Stimulated activated CD4-positive, alpha-beta T cell treated with anti-CD3 and anti-CD28 coated beads, Interleukin-15, amount 100 ng/mL, for 24 hours (primary cell): Measurements from ENCODE around the gene SELENOM.
"Not testable (repeated sequence)": the region's sequence is repeated elsewhere in the genome, so short reads cannot be mapped to it uniquely, and the experiment has no call there.

Experiments used
- DNase-seq: peaks from one replicate; pipeline ENCODE4 v3.0.0-alpha.2; 2020

Gene SELENOM

GRCh38 chr22:31103899-31104694, 3.3 kb downstream of the SELENOM start:
- no peak for DNase-seq

- no peak for DNase-seq
These were observed 4.3 kb downstream of the SELENOM start for GRCh38 chr22:31103111-31103510.

- DNase-seq, result peak; percentile 19
These were observed 4.8 kb downstream of the SELENOM start for GRCh38 chr22:31102441-31103081.

GRCh38 chr22:31100762-31101525, 6.4 kb downstream of the SELENOM start:
- no peak for DNase-seq

- no peak for DNase-seq
These were observed 7.3 kb downstream of the SELENOM start for GRCh38 chr22:31099841-31100761.

GRCh38 chr22:31099386-31099785, 8.0 kb downstream of the SELENOM start:
- no peak for DNase-seq

- no peak for DNase-seq
These were observed 8.7 kb downstream of the SELENOM start for GRCh38 chr22:31098632-31099110.

- no peak for DNase-seq
These were observed 9.3 kb downstream of the SELENOM start for GRCh38 chr22:31097941-31098631.

- not testable (repeated sequence) for DNase-seq
These were observed 9.8 kb downstream of the SELENOM start for GRCh38 chr22:31097539-31097938.

- no peak for DNase-seq
These were observed 10.6 kb downstream of the SELENOM start for GRCh38 chr22:31096657-31097279.

- no peak for DNase-seq
These were observed 11.6 kb downstream of the SELENOM start for GRCh38 chr22:31095637-31096249.

- DNase-seq, result no peak
These were observed 12.6 kb downstream of the SELENOM start for GRCh38 chr22:31094741-31095140.

- DNase-seq, result no peak
These were observed 13.3 kb downstream of the SELENOM start for GRCh38 chr22:31094021-31094551.

- DNase-seq, result no peak
These were observed 14.1 kb downstream of the SELENOM start for GRCh38 chr22:31093086-31093850.

- DNase-seq, result no peak
These were observed 15.2 kb downstream of the SELENOM start for GRCh38 chr22:31092161-31092560.

GRCh38 chr22:31091106-31091975, 16.0 kb downstream of the SELENOM start:
- no peak for DNase-seq

GRCh38 chr22:31090217-31091085, 16.9 kb downstream of the SELENOM start:
- DNase-seq, result no peak
